Stimulated activated naive B cell treated with anti-CD40 and anti-IgM and Interleukin-4, amounts not matched to agents 10 μg/mL and 1 μg/mL and 100 μg/mL, for 72 hours (primary cell): ENCODE results near the gene PRSS53.
A peak's percentile ranks its signal among the peaks of the same experiment; 100 is the strongest.

Experiments used
- ATAC-seq, 2 donors: fragments of 150-1000 bp; cut with Tn5 transposase; replicated peaks; 2 replicates each; pipeline ENCODE4 v1.10.0; 2021; ENCODE audit warnings: moderate library complexity in 1 of 2
- DNase-seq: peaks from one replicate; pipeline ENCODE4 v3.0.0; 2021
- H3K27ac Mint-ChIP-seq: one replicate; pipeline ENCODE4 v1.8.0; 2022; ENCODE audit warnings: mild to moderate bottlenecking, mixed read lengths
- H3K27me3 Mint-ChIP-seq, 2 donors: one replicate each; pipeline ENCODE4 v1.8.0; 2022; ENCODE audit warnings: mixed read lengths in 2 of 2
- H3K36me3 Mint-ChIP-seq, 2 donors: one replicate each; pipeline ENCODE4 v1.8.0; 2022; ENCODE audit warnings: mixed read lengths in 2 of 2, mild to moderate bottlenecking in 1 of 2
- H3K4me1 Mint-ChIP-seq, 2 donors: one replicate each; pipeline ENCODE4 v1.8.0; 2022; ENCODE audit warnings: mixed read lengths in 2 of 2, mild to moderate bottlenecking in 1 of 2
- H3K4me3 Mint-ChIP-seq, 2 donors: one replicate each; pipeline ENCODE4 v1.8.0; 2022; ENCODE audit warnings: mild to moderate bottlenecking in 2 of 2, mixed read lengths in 2 of 2, moderate library complexity in 1 of 2
- H3K9me3 Mint-ChIP-seq, 2 donors: one replicate each; pipeline ENCODE4 v1.8.0; 2022; ENCODE audit warnings: mixed read lengths in 2 of 2, mild to moderate bottlenecking in 1 of 2

Gene PRSS53

DNA sequence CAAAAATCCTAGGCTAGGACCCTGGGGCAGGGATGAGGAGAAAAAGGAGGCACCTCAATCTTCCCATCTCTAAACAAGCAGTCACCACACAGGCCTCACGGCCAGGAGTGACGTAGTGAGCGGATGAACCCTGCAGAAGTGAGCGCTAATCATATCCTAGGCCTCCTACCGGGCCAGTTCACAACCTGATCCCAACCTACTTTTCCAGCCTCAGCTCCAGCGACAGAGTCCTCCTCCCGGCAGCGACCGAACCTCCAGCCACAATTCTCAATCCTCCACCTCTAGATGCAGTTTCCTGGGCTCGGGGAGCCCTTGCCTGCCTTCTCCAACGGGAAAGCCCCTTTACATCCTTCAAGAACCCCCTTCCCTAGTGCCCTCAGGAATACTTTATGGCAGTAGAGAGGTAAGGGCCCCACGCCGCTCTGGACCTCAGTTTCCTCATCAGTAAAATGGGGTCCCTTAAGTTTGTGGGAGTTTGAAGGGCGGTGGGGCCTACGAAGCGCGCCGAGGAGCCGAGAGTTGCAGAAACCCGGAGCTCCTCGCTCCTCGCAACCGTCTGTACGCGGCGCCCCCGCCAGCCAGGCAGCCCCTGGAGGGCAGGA lies 16.1 kb downstream of the PRSS53 start:
- H3K27me3 Mint-ChIP-seq, result no peaks in the 10 kb centered on the region
- H3K9me3 Mint-ChIP-seq, result no peaks in the 10 kb centered on the region
- peak overlapping the region; percentile 91 to 98 for H3K4me3 Mint-ChIP-seq
- peaks cover 10 to 26% of the 10 kb centered on the region in 2 donors for H3K36me3 Mint-ChIP-seq
- peaks cover 28 to 51% of the 10 kb centered on the region in 2 donors for H3K4me1 Mint-ChIP-seq
- peak overlapping the region; percentile 98 for H3K27ac Mint-ChIP-seq
- ATAC-seq (peak in 1 of 2 donors; percentile 0), DNase-seq (no peak)

DNA sequence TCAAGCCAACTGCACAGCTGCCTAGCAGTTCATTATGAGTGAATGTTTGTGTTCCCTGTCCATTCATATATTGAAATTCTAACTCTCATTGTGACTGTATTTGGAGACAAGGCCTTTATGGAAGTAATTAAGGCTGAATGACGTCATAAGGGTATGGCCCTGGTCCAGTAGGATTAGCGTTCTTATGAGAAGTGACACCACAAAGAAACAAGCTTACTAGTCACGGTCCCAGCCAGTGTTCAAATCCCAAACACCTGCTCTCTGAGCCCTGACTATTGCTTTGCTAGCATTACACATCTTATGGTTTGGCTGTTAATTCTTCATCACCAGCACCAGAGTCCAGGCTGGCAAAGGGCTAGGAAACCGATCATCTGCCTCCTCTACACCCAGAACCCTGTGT lies 16.9 kb downstream of the PRSS53 start:
- Mint-ChIP-seq H3K4me3 (peak overlapping the region; percentile 91 to 98), H3K27ac (peak overlapping the region; percentile 98), H3K27me3 (no peaks in the 10 kb centered on the region), H3K9me3 (no peaks in the 10 kb centered on the region), H3K4me1 (peaks cover 27 to 52% of the 10 kb centered on the region in 2 donors), H3K36me3 (peaks cover 9 to 22% of the 10 kb centered on the region in 2 donors)
- ATAC-seq (no peak), DNase-seq (no peak)

DNA sequence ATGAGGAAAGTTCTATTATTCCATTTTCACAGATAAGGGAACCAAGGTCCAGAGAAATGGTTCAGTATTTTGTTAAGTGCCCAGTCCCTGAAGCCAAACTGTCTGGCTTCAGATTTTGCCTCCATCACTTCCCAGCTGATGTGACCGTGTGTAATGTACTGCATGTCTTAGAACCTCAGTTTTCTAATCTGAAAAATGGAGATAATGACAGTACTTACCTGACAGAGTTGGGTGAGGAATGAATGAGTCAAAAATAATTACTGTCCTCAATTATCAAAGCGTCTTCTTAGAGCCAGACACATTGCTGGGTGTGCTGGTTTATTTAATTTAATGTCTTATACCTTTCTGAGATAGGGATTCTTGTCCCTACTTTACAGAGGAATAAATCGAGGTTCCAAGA lies 21.4 kb downstream of the PRSS53 start:
- no peak for ATAC-seq
- Mint-ChIP-seq H3K4me1 (peaks cover 28 to 57% of the 10 kb centered on the region in 2 donors), H3K27ac (no peak overlapping the region), H3K9me3 (no peaks in the 10 kb centered on the region), H3K27me3 (no peaks in the 10 kb centered on the region), H3K4me3 (no peak overlapping the region), H3K36me3 (peaks cover 29 to 39% of the 10 kb centered on the region in 2 donors)
- no peak for DNase-seq

DNA sequence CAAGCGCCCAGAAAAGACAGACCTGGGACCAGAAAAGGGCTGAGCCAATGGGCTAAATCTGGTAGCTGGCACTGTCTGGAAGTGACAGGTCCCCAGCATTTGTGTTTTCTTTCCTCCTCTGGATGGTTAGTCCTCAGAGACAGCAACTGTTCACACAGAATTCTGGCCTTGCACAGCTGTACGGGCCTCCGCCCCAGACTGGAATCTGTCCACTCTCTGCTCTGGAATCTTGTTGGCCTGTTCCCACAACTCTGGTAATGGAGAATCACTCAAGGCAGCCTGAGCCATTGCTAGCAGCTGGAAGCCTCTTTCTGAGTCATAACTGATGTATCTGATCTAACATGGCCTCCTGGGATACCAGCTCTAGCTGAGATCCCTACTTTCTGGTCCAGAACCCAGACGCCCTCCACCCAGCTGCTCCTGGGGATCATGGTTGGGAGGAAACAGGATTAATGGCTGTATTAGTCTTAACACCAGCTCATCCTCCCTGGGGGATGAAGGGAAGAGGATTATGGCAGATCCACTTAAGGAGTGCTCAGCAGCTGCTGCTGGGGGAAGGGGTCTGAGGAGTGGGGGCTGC lies 23.8 kb downstream of the PRSS53 start:
- Mint-ChIP-seq H3K4me3 (no peak overlapping the region), H3K9me3 (no peaks in the 10 kb centered on the region), H3K4me1 (peaks cover 23 to 48% of the 10 kb centered on the region in 2 donors), H3K36me3 (peaks cover 41 to 58% of the 10 kb centered on the region in 2 donors), H3K27ac (peak overlapping the region; percentile 79), H3K27me3 (no peaks in the 10 kb centered on the region)
- no peak for ATAC-seq
- DNase-seq, result no peak

DNA sequence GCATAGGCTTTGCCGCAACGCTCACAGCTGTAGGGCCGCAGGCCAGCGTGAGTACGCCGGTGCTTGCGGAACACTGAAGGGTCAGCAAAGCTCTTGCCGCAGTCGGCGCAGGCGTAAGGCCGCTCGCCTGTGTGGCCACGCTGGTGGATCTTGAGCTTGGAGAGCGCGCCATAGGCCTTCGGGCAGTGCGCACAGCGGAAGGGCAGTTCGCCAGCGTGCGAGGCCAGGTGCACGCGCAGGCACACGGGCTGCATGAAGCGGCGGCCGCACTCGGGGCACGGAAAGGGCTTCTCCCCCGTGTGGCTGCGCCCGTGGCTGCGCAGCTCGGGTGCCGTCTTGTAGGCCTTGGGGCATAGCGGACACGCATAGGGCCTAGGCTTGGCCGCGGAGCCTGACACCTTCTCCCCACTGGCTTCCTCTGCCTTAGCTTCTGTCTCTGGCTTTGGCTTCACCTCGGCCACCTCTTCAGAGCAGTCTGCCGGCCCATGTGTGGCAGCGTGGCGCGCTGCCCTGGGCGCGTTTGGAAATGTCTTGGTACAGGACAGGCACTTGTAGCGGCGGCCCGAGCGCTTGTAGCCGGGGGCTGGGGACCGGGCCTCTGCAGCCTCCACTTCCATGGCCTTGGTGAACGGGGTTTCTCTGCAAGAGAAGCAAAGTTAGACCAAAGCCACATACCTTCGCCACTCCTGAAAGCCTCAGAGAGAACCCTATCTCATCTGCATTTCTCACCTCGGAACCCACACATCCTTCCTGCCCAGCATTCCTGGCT lies 24.7 kb downstream of the PRSS53 start:
- no peaks in the 10 kb centered on the region for H3K9me3 Mint-ChIP-seq
- no peak for ATAC-seq
- DNase-seq, result no peak
- H3K4me3 Mint-ChIP-seq, result no peak overlapping the region
- H3K27me3 Mint-ChIP-seq, result no peaks in the 10 kb centered on the region
- peaks cover 42 to 54% of the 10 kb centered on the region in 2 donors for H3K36me3 Mint-ChIP-seq
- H3K27ac Mint-ChIP-seq, result no peak overlapping the region
- peaks cover 18 to 41% of the 10 kb centered on the region in 2 donors for H3K4me1 Mint-ChIP-seq

DNA sequence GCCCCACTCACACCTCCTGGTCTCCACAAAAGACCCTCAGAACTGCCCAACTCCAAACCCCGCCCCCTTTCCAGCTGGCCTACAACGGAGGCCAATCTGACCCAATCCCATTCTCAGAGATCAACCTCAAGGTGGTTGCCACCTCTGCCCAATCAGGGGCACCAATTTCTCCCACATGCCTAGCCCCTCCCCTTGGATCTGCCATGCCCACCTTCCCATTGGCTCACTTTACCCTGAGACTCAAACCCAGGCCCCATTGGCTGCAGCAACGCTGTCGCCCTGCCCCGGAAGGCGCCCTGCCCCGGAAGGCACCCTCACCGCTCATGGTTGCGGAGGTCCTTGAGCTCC lies 25.3 kb downstream of the PRSS53 start:
- Mint-ChIP-seq H3K27ac (no peak overlapping the region), H3K4me1 (peaks cover 17 to 36% of the 10 kb centered on the region in 2 donors), H3K4me3 (no peak overlapping the region), H3K9me3 (no peaks in the 10 kb centered on the region), H3K36me3 (peaks cover 42 to 54% of the 10 kb centered on the region in 2 donors), H3K27me3 (no peaks in the 10 kb centered on the region)
- ATAC-seq, result no peak
- no peak for DNase-seq

DNA sequence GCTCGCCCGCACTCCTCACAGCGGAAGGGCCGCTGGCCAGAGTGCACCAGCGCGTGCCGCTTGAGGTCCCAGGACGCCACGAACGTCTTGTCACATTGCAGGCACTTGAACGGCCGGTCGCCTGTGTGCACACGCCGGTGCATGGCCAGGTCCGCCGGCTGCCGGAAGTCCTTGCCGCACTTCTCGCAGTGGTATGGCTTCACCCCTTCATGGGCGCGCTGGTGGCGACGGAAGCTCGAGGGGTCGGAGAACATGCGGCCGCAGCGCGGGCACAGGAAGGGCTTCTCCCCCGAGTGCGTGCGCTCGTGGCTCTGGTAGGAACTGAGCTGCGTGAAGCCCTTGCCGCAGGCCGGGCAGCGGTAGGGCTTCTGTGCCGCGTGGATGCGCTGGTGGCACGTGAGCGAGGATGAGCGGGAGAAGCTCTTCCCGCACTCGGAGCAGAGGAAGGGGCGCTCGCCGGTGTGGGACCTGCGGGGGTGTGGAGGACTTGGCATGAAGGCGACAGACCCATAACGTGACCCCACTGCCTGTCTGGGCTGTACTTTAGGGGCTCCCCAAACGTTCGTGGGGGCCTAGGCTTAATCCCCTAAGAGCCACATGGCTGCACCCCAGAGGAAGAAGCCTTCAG lies 26.8 kb downstream of the PRSS53 start:
- Mint-ChIP-seq H3K36me3 (peaks cover 44 to 56% of the 10 kb centered on the region in 2 donors), H3K4me3 (no peak overlapping the region), H3K9me3 (no peaks in the 10 kb centered on the region), H3K27ac (no peak overlapping the region), H3K4me1 (peaks cover 14 to 29% of the 10 kb centered on the region in 2 donors), H3K27me3 (no peaks in the 10 kb centered on the region)
- no peak for ATAC-seq
- no peak for DNase-seq

DNA sequence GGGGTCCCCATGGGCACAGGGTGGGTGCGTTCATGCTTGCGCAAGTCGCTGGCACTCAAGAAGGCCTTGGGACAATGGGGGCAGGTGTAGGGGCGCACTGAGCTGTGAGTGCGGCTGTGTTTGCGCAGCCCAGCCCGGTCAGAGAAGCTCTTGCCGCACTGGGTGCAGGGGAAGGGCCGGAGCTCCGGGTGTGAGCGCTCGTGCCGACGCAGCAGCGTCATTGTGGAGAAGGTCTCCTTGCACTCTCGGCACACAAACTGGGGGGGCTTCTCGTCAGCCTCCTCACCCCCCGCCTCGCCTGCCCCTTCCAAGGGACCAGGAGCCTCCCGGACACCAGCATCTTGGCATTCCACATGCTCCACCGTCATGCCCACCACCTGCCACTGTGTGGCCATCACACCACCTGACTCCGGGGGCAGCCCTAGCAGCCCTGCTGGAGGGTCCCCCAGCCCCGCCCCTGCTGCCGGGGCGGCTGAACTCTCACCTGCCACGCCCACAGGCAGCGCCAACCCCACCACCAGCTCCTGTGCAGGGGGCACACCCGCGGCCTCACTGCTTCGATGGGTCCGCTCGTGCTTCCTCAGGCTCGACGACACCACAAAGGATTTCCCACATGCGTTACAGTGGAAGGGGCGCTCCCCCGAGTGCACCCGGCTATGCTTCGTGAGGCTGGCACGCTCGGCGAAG lies 27.5 kb downstream of the PRSS53 start:
- Mint-ChIP-seq H3K27ac (no peak overlapping the region), H3K9me3 (no peaks in the 10 kb centered on the region), H3K4me1 (peaks cover 13 to 27% of the 10 kb centered on the region in 2 donors), H3K27me3 (no peaks in the 10 kb centered on the region), H3K4me3 (no peak overlapping the region), H3K36me3 (peaks cover 41 to 60% of the 10 kb centered on the region in 2 donors)
- no peak for DNase-seq
- no peak for ATAC-seq

DNA sequence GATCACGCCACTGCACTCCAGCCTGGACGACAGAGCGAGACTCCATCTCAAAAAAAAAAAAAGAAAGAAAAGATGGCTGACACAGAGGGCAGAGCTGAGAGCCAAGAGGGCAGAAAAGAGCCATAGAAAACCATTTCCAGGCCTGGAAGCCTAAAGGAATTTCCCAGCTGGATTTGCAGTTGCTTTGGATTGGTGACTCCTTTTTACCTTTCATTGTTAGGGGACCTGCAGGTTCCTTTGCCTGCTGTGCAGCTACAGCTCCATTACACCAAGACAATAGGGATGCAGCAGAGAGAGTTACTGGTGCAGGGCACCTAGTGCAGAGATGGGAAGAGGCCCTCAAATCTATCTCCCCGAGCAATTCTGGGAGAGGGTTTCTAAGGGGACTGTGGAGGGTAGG lies 33.1 kb downstream of the PRSS53 start:
- DNase-seq (no peak), ATAC-seq (no peak)
- Mint-ChIP-seq H3K4me1 (peaks cover 0 to 1% of the 10 kb centered on the region in 2 donors), H3K27ac (no peak overlapping the region), H3K27me3 (no peaks in the 10 kb centered on the region), H3K36me3 (peaks cover 11 to 26% of the 10 kb centered on the region in 2 donors), H3K9me3 (no peaks in the 10 kb centered on the region), H3K4me3 (no peak overlapping the region)

DNA sequence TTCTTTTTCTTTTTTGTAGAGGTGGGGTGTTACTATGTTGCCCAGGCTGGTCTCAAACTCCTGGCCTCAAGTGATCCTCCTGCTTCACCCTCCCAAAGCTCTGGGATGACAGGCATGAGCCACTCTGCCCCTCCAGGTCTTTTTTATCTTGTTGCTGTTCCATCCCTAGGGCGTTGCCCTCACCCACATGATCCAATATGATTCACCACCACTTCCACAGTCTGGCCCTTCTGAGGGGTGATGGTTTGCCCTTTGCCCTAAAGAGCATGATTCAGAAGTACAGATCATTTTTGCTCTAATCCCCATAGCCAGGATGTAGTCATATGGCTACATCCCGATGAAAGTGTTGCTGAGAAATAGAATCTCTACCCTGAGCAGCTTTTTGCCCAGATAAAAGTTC lies 36.6 kb downstream of the PRSS53 start:
- peak; percentile 36 to 42 for ATAC-seq
- Mint-ChIP-seq H3K36me3 (peaks cover 4 to 13% of the 10 kb centered on the region in 2 donors), H3K27me3 (no peaks in the 10 kb centered on the region)

DNA sequence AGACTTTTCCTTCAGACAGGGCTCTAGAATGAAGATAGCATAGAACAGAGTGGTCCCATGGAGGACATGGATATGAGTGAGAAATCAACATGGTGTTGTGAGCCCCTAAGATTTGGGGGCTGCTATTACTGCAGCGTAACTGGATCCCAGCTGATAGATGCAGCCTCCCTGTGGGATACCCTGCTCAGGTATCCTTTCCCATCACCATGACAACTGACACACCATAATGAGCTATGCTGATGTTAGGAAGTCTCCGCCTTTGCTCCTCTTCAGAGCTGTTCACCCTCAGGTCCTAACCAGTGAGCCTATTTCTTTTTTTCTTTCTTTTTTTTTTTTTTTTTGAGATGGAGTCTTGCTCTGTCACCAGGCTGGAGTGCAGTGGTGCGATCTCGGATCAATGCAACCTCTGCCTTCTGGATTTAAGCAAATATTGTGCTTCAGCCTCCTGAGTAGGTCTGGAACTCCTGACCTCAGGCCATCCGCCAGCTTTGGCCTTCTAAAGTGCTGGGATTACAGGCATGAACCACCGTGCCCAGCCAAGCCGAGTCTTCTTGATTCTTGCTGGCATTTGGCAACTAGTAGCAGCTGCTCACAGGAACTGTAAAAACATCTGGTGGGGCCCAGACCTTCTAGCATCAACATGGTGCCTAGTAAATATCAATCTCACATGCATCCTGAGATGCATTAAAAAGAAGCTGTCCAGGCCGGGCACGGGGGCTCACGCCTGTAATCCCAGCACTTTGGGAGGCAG lies 38.3 kb downstream of the PRSS53 start:
- no peaks in the 10 kb centered on the region for H3K27me3 Mint-ChIP-seq
- no peak overlapping the region for H3K4me3 Mint-ChIP-seq
- H3K27ac Mint-ChIP-seq, result no peak overlapping the region
- H3K4me1 Mint-ChIP-seq, result peaks cover 0 to 4% of the 10 kb centered on the region in 2 donors
- H3K9me3 Mint-ChIP-seq, result no peaks in the 10 kb centered on the region
- no peak for ATAC-seq
- H3K36me3 Mint-ChIP-seq, result no peaks in the 10 kb centered on the region
- DNase-seq, result no peak

More for the DNA sequence above, 36.6 kb downstream of the PRSS53 start:
- H3K4me1 Mint-ChIP-seq, result peaks cover 0 to 4% of the 10 kb centered on the region in 2 donors
- H3K4me3 Mint-ChIP-seq, result no peak overlapping the region
- no peaks in the 10 kb centered on the region for H3K9me3 Mint-ChIP-seq
- H3K27ac Mint-ChIP-seq, result no peak overlapping the region
- DNase-seq, result no peak

DNA sequence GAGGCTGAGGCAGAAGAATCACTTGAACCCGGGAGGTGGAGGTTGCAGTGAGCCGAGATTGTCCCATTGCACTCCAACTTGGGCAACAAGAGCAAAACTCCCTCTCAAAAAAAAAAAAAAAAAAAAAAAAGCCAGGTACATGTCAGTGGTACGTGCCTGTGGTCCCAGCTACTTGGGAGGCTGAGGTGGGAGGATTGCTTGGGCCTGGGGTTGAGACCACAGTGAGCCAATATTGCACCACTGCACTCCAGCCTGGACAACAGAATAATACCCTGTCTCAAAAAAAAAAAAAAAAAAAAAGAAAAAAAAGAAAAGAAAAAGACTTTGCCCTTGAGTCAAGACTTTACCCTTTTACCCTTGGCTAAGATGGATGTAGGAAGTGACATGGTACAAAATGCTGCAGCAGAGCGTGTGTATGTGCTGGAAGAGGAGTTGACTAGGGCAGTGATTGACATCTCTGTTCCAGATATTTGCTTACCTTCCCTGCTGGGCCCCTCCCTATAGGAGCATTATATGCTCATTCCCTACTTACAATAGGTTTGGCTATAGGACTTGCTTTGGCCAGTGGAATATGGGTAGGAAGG lies 44.8 kb downstream of the PRSS53 start:
- Mint-ChIP-seq H3K4me3 (no peak overlapping the region), H3K9me3 (no peaks in the 10 kb centered on the region), H3K27me3 (no peaks in the 10 kb centered on the region), H3K4me1 (peaks cover 0 to 2% of the 10 kb centered on the region in 2 donors), H3K27ac (no peak overlapping the region), H3K36me3 (peaks cover 16 to 27% of the 10 kb centered on the region in 2 donors)
- DNase-seq (no peak), ATAC-seq (no peak)

DNA sequence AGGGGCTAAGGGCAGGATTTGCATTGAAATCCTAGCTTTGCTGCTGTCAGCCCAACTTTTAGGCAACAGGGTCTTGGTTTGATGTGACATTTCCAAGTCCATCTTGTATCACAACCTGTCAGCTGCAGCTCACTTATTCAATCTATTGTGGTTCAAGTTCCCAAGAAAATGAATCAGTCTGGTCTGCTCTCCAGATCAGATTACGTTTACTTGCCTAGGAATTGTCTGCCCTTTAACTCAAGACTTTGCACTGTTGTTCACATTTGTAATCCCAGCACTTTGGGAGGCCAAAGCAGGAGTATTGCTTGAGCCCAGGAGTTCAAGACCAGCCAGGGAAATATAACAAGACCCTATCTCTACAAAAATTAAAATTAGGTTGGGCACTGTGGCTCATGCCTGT lies 45.4 kb downstream of the PRSS53 start:
- no peak overlapping the region for H3K4me3 Mint-ChIP-seq
- H3K4me1 Mint-ChIP-seq, result peaks cover 0 to 2% of the 10 kb centered on the region in 2 donors
- ATAC-seq (no peak), DNase-seq (no peak)
- no peaks in the 10 kb centered on the region for H3K9me3 Mint-ChIP-seq
- no peak overlapping the region for H3K27ac Mint-ChIP-seq
- no peaks in the 10 kb centered on the region for H3K27me3 Mint-ChIP-seq
- peaks cover 21 to 33% of the 10 kb centered on the region in 2 donors for H3K36me3 Mint-ChIP-seq
